OCI-LY7 (cell line): ENCODE results near the gene TMC4. TPM values are rescaled to one million over a fixed set of nuclear protein-coding genes. Genes with fewer than 3 reads are reported as not detected.

Experiments
- BruUV-seq: library from RNA; stranded (reverse); fragments of 400-500 nt; replicated peaks from 2 replicates; lab custom pipeline; 2021; lab: Mats Ljungman, UMichigan
- CTCF ChIA-PET: fragments of 300-600 bp; sonication (Branson Sonifier 250); formaldehyde crosslinking; loops from one replicate; lab custom pipeline; 2022; ENCODE audit warnings: antibody characterized with exemption; ENCODE audit not compliant: unreplicated experiment; lab: Charles Lee
- POLR2A ChIA-PET: fragments of 300-600 bp; sonication (Branson Sonifier 250); formaldehyde crosslinking; loops from one replicate; lab custom pipeline; 2022; ENCODE audit warnings: antibody characterized with exemption; lab: Charles Lee
- DNase-seq: peaks from one replicate; pipeline ENCODE4 v3.0.0-alpha.2; 2015; ENCODE audit warnings: low spot score
- H2AFZ ChIP-seq: fragments of 200-600 bp; sonication (generic), shearing (Covaris generic); 2 replicates; pipeline ENCODE4 v1.6.1; 2014; ENCODE audit warnings: mild to moderate bottlenecking, antibody characterized with exemption, low read length, moderate library complexity
- H3K27ac ChIP-seq: fragments of 200-600 bp; sonication (generic); 2 replicates; pipeline ENCODE4 v1.5.1; 2014; ENCODE audit warnings: mixed run types, low read depth, mild to moderate bottlenecking, moderate library complexity, low read length, inconsistent platforms; ENCODE audit not compliant: poor library complexity, severe bottlenecking
- H3K36me3 ChIP-seq: fragments of 200-600 bp; sonication (generic); 2 replicates; pipeline ENCODE4 v1.6.1; 2014; ENCODE audit warnings: mild to moderate bottlenecking, antibody characterized with exemption, low read length, moderate library complexity, mixed read lengths; ENCODE audit not compliant: insufficient read depth
- H3K4me1 ChIP-seq: fragments of 200-600 bp; sonication (generic); 2 replicates; pipeline ENCODE4 v1.5.1; 2014; ENCODE audit warnings: mild to moderate bottlenecking, low read length; ENCODE audit not compliant: insufficient read depth, poor library complexity, severe bottlenecking
- H3K4me2 ChIP-seq: fragments of 200-600 bp; sonication (generic); 2 replicates; pipeline ENCODE4 v1.6.1; 2014; ENCODE audit warnings: mild to moderate bottlenecking, low read length
- H3K4me3 ChIP-seq: fragments of 200-600 bp; sonication (generic); 2 replicates; pipeline ENCODE4 v1.5.1; 2014; ENCODE audit warnings: mild to moderate bottlenecking, low read depth, low read length; ENCODE audit not compliant: poor library complexity, severe bottlenecking
- H3K79me2 ChIP-seq: fragments of 200-600 bp; sonication (generic); 2 replicates; pipeline ENCODE4 v1.6.1; 2016; ENCODE audit warnings: low read depth, mild to moderate bottlenecking, low read length, moderate library complexity, mixed read lengths; ENCODE audit not compliant: insufficient read depth
- H3K9me2 ChIP-seq: fragments of 200-600 bp; sonication (generic); 2 replicates; pipeline ENCODE4 v1.6.1; 2016; ENCODE audit warnings: mild to moderate bottlenecking, low read length, mixed read lengths; ENCODE audit not compliant: insufficient read depth
- H3K9me3 ChIP-seq: fragments of 200-600 bp; sonication (generic); 2 replicates; pipeline ENCODE4 v1.6.1; 2014; ENCODE audit warnings: mild to moderate bottlenecking, mixed run types, low read length, mixed read lengths
- H4K20me1 ChIP-seq: fragments of 200-600 bp; sonication (generic); 2 replicates; pipeline ENCODE4 v1.6.1; 2014; ENCODE audit warnings: mild to moderate bottlenecking, antibody characterized with exemption, low read length, moderate library complexity, mixed read lengths; ENCODE audit not compliant: insufficient read depth
- CTCF ChIP-seq: fragments of 200-600 bp; sonication (generic); conservative IDR thresholded peaks from 2 replicates; pipeline ENCODE4 v1.5.1; 2014; ENCODE audit warnings: mild to moderate bottlenecking, antibody characterized with exemption, low read length, moderate library complexity, mixed read lengths
- EZH2phosphoT487 ChIP-seq: fragments of 200-600 bp; sonication (generic); IDR thresholded peaks from 2 replicates; pipeline ENCODE4 v1.6.1; 2018; ENCODE audit warnings: low read depth, borderline replicate concordance, mild to moderate bottlenecking, mixed run types, antibody characterized with exemption, low read length, moderate library complexity, mixed read lengths
- intact Hi-C: fragments of 100-400 bp; cut with micrococcal nuclease; formaldehyde crosslinking; loops from one replicate; pipeline ENCODE4 v1.10.0; 2022; ENCODE audit not compliant: unreplicated experiment
- total RNA-seq, 2 experiments: library from RNA; depleted of rRNA in 1 of 2; stranded (reverse); fragments of >200 nt in 1 of 2; shearing (Covaris generic) in 1 of 2; gene quantifications; 2 replicates each; pipeline ENCODE4 v1.2.3, GENCODE V29; 2014 to 2022

TMC4 gene
- total RNA-seq, 2 experiments from 2014 or later: not detected

- intact Hi-C loops: no loop called here
Observed at GRCh38 chr19:54152878-54153524, 20.0 kb downstream of the TMC4 start.

GRCh38 chr19:54152267-54152666 lies 20.7 kb downstream of the TMC4 start:
- no peak for TF ChIP-seq CTCF
- TF ChIP-seq EZH2phosphoT487: no peak

More at GRCh38 chr19:54152878-54153524, 20.0 kb downstream of the TMC4 start:
- no peak overlapping the region for H2AFZ ChIP-seq
- DNase-seq: no peak
- H3K27ac ChIP-seq: no peak overlapping the region
- no peak overlapping the region for H3K4me3 ChIP-seq
- CTCF ChIA-PET: no interaction called here
- no peaks in the 10 kb centered on the region for H3K9me3 ChIP-seq
- H3K36me3 ChIP-seq: peaks cover 95% of the 10 kb centered on the region
- TF ChIP-seq CTCF (no peak), EZH2phosphoT487 (no peak)
- no TSS peak for BruUV-seq
- no peak overlapping the region for H3K4me2 ChIP-seq
- H4K20me1 ChIP-seq: no peaks in the 10 kb centered on the region
- POLR2A ChIA-PET: no interaction called here
- no peaks in the 10 kb centered on the region for H3K9me2 ChIP-seq
- H3K4me1 ChIP-seq: peaks cover 7% of the 10 kb centered on the region
- no peaks in the 10 kb centered on the region for H3K79me2 ChIP-seq

GRCh38 chr19:54151362-54152035 lies 21.5 kb downstream of the TMC4 start:
- no peaks in the 10 kb centered on the region for H3K9me3 ChIP-seq
- no peaks in the 10 kb centered on the region for H4K20me1 ChIP-seq
- H3K79me2 ChIP-seq: no peaks in the 10 kb centered on the region
- no peak for DNase-seq
- peaks cover 6% of the 10 kb centered on the region for H3K4me1 ChIP-seq
- peaks cover 97% of the 10 kb centered on the region for H3K36me3 ChIP-seq
- H3K27ac ChIP-seq: no peak overlapping the region
- no peak overlapping the region for H3K4me3 ChIP-seq
- TF ChIP-seq EZH2phosphoT487: no peak
- no peak for TF ChIP-seq CTCF
- H2AFZ ChIP-seq: no peak overlapping the region
- H3K4me2 ChIP-seq: no peak overlapping the region
- ChIA-PET CTCF (no interaction called here), POLR2A (interaction anchor here (0.9 kb wide), 1 partner anchor 9 kb away, joined by 3 read pairs; the partner anchor contains the start of gene LENG1)
- H3K9me2 ChIP-seq: no peaks in the 10 kb centered on the region
- BruUV-seq: no TSS peak
- intact Hi-C loops: no loop called here

More at GRCh38 chr19:54152267-54152666, 20.7 kb downstream of the TMC4 start:
- intact Hi-C loops: no loop called here
- Histone ChIP-seq H3K4me2 (no peak overlapping the region), H3K9me3 (no peaks in the 10 kb centered on the region), H3K79me2 (no peaks in the 10 kb centered on the region), H3K36me3 (peaks cover 97% of the 10 kb centered on the region), H3K4me3 (no peak overlapping the region), H3K9me2 (no peaks in the 10 kb centered on the region), H3K27ac (no peak overlapping the region), H4K20me1 (no peaks in the 10 kb centered on the region), H2AFZ (no peak overlapping the region), H3K4me1 (peaks cover 6% of the 10 kb centered on the region)
- DNase-seq: no peak
- POLR2A ChIA-PET: no interaction called here
- CTCF ChIA-PET: no interaction called here
- BruUV-seq: no TSS peak
